Left colon (tissue), 2 donors: ENCODE results near the gene CEP19. TPM values are rescaled to one million over a fixed set of nuclear protein-coding genes. Genes with fewer than 3 reads are reported as not detected.
"Not testable (repeated sequence)": the region's sequence is repeated elsewhere in the genome, so short reads cannot be mapped to it uniquely, and the experiment has no call there.

Experiments
- ATAC-seq: fragments of 200-7000 bp; cut with Tn5 transposase; one replicate; pipeline ENCODE4 v1.9.1; 2020; ENCODE audit warnings: mild to moderate bottlenecking, moderate library complexity
- DNase-seq, 2 donors: peaks; one replicate each; pipeline ENCODE4 v3.0.0-alpha.2; 2020
- intact Hi-C, 2 donors: fragments of 100-400 bp; cut with DNase I in 1 of 2; cut with micrococcal nuclease in 1 of 2; formaldehyde crosslinking; loops; one replicate each; pipeline versions ENCODE4 v1.11.2 to v1.14.0; 2022; cut with DNase I, micrococcal nuclease
- long read RNA-seq: library from polyadenylated mRNA; unstranded; transcript quantifications from one replicate; pipeline ENCODE4 v2.0.0, GENCODE V29; 2021
- total RNA-seq, 2 donors: library from RNA; stranded (reverse); fragmentation: NEBNext Ultra II Directional; extraction: Animal tissue kit (Norgen Biotek cat#: 25700); gene quantifications; one replicate each; pipeline ENCODE4 v1.2.1, GENCODE V29; 2021
- donor health status: DM: no; HTN: no; CAD: no.
- donor health status: DM: yes; HTN: yes; CAD: no.

Gene CEP19
- total RNA-seq, result under 1 TPM; 0.43 to 0.78 TPM
- long read RNA-seq, partial matches to known transcripts, result 0 of 1 reads
- long read RNA-seq, other reads (novel, unspliced or antisense), result 1 of 1 reads

DNA sequence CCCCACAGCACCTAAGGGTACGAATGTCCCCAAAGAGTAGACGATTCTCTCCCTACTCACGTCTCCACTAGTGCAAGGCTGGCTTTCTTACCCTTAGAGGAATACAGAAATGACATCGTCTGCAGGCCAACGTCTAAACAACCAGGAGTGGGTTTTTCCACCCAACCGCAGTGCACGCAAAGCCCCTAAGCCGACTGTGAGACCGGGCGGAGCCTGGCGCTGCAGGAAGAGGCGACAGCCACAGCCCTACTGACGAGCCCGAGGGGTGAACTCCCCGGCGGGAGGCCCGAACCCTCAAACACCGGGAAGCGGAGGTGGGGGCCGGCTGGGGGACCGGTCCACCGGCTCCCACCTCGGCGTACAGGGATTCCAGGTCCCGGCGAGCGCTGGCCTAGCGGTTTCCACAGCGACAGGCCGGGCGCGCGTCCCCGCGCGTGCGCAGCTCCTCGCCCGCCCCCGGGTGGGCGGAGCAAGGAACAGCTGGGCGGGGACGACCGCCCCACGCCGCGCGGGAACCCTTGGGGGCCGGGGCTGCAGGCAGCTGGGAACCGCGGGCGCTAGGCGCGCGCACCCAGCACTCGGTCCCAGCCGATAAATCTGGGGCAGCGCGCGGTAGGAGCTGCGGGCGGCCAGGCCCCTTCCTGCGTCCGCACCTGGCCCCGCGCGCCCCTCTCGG is at the start of gene CEP19, which contains the start of gene PIGX:
Gene CEP19 (minus strand): TSS at position 413 of the 676 bp plus-strand sequence. CDS start 3,593 bp downstream, outside the sequence.
Gene PIGX (plus strand): TSS at position 540 of the 676 bp plus-strand sequence.
- ATAC-seq (peak; percentile 95), DNase-seq (peak; percentile 78 to 86)
- intact Hi-C loops, result no loop called here

DNA sequence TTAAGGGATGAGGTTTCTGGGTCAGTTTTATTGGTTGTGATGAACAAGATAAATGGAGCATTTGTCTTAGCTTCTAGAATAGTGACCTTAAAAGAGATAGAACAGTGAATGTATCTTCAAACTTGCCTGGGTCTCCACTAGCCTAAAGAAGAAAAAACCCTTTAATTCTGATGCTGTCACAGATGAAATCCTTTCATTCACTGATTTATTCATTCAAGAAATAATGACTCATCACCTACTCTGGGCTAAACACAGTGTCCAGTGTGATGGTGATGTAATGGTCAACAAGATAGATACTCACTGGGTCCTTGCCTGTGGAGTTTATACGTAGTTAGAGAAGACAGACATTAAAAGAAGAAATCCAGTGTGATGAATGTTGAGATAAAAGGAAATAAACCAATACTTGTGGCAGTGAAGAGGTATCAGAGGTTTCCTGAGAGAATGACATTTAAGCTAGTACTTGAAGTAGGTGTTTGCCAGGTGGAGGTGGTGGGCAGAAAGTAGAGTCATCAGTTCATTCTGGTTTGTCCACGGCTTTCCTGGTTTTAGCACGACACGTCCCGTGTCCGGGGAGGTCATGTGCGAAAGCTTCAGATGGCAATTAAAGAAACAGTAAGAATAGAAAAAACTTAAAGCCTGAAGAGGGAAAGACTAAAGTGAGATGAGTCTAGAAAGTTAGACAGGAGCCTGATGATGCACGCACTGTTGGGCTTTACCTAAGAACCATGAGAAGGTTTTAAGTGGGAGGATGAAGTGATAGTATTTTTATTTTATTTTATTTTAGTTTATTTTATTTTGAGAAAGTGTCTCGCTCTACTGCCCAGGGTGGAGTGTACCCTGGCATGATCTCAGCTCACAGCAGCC is 46.1 kb upstream of the CEP19 start:
- no peak for ATAC-seq
- no peak for DNase-seq
- intact Hi-C loops, result no loop called here

DNA sequence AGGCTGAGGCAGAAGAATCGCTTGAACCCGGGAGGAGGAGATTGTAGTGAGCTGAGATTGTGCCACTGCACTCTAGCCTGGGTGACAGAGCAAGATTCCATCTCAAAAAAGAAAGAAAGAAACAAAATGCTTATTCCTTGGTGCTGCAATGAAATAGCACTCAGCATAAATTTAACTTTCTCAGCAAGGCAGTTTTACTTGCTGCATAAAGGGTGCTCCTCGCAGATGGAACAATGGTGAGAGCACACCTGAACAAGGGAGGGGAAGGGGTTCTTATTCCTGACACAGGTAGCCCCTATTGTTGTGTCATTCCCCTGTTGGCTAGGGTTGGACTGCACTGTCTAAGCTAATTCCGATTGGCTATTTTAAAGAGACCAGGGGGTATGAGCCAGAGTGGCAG is 44.7 kb upstream of the CEP19 start:
- ATAC-seq, result no peak
- intact Hi-C loops, result no loop called here
- DNase-seq, result no peak

DNA sequence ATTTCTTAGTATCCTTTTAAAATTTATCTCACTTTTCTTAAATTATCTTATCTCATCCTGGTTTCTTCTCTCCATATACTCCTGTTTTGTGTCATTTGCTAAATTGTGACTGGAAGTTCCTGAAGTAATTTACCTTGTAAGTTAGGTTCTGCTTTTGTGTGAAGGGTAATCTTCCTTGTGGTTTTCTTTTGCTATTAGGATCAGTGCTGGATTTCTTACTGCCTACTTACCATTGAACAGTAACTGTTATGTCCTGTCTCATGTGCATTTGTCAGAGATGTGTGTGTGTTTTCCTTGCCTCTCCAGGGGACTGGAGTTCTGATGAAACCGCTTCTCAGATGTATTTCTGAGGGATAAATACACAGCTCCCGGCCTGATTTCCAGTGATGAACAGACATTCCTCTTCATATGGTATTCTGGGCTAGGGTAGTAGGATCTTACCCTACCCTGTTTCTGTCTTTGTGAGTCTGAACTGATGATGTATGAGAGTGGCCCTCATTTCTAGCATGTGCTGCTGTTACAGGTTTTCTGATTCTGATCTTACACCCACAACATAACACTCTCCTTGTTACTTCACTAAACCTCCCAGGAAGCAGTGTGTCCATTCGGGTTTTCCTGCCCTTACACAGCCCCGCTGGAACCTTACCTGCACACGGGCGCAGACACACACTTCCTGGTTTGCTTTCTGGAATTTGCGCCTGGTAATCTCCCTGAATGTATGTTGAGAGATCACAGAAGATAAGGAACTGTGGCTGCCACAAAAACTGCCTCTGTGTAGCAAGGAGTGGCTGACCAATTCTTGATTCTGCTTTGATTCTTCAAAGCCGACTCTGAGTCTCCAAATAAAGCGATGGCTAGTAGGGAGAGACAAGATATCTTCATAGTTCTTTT is 42.3 kb upstream of the CEP19 start:
- intact Hi-C loops, result no loop called here
- ATAC-seq, result peak; percentile 97
- peak; percentile 36 to 41 for DNase-seq

DNA sequence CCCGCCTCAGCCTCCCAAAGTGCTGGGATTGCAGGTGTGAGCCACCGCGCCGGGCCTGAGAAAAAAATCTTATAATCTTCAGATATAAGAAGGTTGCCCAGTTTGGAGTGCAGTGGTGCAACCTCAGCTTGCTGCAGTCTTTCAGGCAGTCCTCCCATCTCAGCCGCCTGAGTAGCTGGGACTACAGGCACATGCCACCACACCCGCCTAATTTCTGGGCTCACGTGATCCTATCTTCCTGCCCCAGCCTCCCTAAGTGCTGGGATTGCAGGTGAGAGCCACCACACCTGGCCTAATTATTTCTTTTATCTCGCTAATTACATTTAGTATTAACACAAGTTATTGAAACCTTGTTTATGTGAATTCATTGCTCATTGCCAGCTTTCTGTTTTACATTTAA is 41.2 kb upstream of the CEP19 start:
- intact Hi-C loops, result no loop called here
- DNase-seq, result no peak

GRCh38 chr3:196749125-196749524 is 37.1 kb upstream of the CEP19 start:
- ATAC-seq, result no peak
- DNase-seq, result no peak
- intact Hi-C loops, result no loop called here

More for the DNA sequence above, 41.2 kb upstream of the CEP19 start:
- ATAC-seq, result no peak

- ATAC-seq, intact Hi-C loops, DNase-seq: not testable (repeated sequence)
Observed at GRCh38 chr3:196743569-196743968, 31.5 kb upstream of the CEP19 start.

DNA sequence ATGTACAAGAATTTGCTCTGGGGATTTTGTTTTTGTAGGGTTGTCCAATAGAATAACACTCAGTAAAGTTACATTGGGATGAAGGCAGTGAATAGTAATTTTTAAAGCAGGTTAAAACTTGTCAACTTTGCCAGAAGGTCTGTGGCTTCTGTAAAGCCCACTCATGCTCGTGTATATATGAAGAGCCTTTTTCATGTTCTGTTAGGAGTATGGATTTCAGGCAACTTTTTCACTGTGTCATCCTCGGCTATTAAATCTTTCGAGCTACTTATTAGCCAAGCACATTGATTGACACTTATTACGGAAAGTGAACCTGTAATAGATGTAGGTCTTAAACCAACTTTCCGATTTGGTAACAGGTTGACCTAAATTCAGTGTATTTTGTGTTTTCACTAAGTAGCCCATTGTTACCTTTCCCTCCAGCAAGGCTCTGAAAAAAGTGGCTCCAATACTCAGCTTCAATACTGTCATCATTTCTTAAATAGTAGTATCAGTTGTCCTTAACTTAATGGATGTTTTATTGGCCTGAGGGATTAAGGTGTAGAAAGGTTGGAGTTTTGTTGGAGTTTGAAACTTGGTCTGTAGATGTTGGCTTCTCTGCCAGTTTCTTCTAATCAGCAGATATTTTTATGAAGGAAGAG is 29.3 kb upstream of the CEP19 start:
- ATAC-seq (no peak), DNase-seq (no peak)
- intact Hi-C loops, result no loop called here

- ATAC-seq (peak; percentile 16), DNase-seq (peak in 1 of 2 donors; percentile 48)
- intact Hi-C loops, result no loop called here
Observed at GRCh38 chr3:196740481-196741248, 28.6 kb upstream of the CEP19 start.

- peak; percentile 90 for ATAC-seq
- intact Hi-C loops, result no loop called here
- DNase-seq, result peak; percentile 93 to 96
Observed at GRCh38 chr3:196739671-196740480, 27.8 kb upstream of the CEP19 start, which contains the start of gene PAK2. Gene PAK2, plus strand, starts transcription at chr3:196739857. Its CDS starts 42,790 bp downstream, at chr3:196782647.

- DNase-seq, result no peak
- no peak for ATAC-seq
- intact Hi-C loops, result no loop called here
Observed at GRCh38 chr3:196737655-196738054, 25.6 kb upstream of the CEP19 start.

- DNase-seq (no peak), ATAC-seq (no peak)
- intact Hi-C loops, result no loop called here
Observed at GRCh38 chr3:196736670-196737374, 24.8 kb upstream of the CEP19 start.

DNA sequence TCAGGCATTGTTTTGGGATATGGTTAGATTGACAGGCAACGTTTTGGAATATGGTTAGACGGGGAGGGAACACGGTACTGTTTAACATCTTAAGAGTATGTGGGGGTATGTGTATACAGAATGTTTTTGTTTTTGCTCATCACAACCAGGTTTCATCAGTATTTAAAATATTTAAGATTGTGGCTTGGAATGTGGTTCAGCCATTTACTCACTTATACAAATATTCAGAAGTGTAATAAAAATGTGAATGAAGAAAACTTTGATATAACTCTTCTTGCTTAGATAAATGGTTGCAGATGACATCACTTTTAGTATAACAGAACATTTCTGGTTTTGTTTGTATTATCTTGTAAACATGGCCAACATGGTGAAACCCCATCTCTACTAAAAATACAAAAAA is 23.7 kb upstream of the CEP19 start:
- intact Hi-C loops, result no loop called here

GRCh38 chr3:196726788-196727675 is 15.0 kb upstream of the CEP19 start:
- no peak for DNase-seq
- ATAC-seq, result peak; percentile 98
- intact Hi-C loops, result no loop called here

More for the DNA sequence above, 23.7 kb upstream of the CEP19 start:
- ATAC-seq, result no peak
- DNase-seq, result no peak

GRCh38 chr3:196721097-196721496 is 9.0 kb upstream of the CEP19 start:
- intact Hi-C loops, result no loop called here
- no peak for DNase-seq
- ATAC-seq, result no peak
